ENCODE measurements around the gene UST.

- TF ChIP-seq CTCF (IDR thresholded peaks at IDR 0.05) (no peak), ZFX (IDR thresholded peaks at IDR 0.05; ENCODE audit: borderline replicate concordance) (no peak)
Measured at GRCh38 chr6:148954461-148954860, 207.6 kb downstream of the UST start.
